HG02970 (cell line): ENCODE results near the gene TMEM63B.
"Not testable (repeated sequence)": the region's sequence is repeated elsewhere in the genome, so short reads cannot be mapped to it uniquely, and the experiment has no call there.

Source experiments
- ATAC-seq: cut with Tn5 transposase; IDR thresholded peaks from one replicate; pipeline ENCODE4 v1.9.1; 2021; ENCODE audit warnings: mild to moderate bottlenecking, moderate library complexity, moderate number of reproducible peaks; ENCODE audit not compliant: unreplicated experiment, low FRiP score

Gene TMEM63B

DNA sequence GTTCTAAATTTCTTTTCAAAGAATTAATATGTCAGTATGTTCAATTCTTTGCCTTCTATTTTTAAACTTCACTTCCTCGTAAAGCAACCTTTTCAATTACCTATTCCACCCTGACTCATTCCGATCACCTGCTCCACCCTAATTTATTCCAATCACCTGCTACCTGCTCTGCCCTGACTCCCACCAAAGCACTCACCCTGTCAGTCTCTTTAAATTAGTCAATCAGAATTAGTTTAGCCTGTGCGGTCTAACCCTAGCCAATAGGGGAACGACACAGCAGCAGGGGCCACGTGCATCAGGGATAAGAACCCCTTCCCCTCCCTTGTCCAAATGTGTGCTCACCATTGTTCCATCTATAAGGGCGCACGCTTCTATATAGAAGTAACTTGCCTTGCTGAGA is 58.0 kb downstream of the TMEM63B start:
- ATAC-seq = not testable (repeated sequence)

DNA sequence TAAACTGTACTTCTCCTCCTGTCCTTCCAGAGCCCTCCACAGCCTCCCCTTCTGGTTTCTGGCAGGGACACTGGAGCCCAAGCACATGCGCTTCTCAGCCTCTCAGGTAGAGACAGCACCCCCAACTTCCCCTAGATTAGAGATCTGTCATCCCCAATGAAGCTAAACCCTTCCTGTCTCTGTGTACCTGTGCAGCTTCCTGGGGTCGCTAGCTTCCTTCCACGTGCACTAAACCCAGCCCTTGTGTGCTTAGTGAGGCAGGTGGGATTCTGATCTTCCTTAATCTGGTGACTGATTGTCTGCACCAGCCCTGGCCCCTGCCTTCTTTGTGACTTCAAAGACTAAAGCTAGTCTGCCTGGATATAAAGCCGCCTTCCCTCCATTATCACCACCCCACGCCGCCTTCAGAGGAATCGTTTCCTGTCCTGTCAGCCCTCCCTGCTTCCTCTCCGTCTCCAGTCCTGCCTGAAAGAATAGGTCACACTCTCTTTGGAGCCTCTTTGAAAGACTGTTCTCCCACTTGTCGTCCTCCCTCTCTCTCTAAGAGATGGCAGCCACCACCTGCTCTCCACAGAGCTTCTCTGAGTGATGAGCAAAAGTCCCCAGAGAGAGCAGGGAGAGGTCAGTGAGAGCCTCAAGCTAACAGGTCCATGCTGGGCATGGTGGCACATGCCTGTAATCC is 58.7 kb downstream of the TMEM63B start:
- ATAC-seq = no peak

DNA sequence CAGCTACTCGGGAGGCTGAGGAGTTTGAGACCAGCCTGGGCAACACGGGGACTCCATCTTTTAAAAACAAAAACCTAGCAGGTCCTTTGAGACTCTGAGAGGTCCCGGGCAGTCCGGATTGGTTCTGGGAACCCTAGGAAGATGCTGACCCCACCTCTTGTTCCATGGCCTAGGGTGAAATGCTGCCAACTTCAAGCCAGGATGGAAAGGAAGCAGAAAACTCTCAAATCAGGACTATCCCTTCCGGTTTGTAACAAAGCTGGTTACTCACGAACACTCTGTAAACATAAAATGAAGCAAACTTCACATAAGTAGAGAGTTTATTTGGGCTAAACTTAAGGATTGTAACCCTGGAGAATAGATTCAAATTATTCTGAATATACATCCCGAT is 59.3 kb downstream of the TMEM63B start:
- no peak for ATAC-seq

DNA sequence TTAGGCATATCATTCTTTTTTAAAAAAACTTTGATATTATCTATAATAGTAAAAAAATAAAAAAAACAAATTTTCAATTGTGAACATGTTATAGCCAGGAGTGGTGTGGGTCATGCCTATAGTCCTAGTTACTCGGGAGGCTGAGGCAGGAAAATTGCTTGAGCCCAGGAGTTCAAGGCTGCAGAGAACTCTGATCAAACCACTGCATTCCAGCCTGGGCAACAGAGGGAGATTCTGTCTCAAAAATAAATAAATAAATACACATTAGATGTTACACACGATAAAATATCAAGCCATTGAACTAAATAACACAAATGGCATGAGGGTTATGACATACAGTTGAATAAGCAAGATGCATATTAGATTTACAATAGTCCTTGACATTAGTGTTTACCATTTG is 61.5 kb downstream of the TMEM63B start:
- no peak for ATAC-seq

DNA sequence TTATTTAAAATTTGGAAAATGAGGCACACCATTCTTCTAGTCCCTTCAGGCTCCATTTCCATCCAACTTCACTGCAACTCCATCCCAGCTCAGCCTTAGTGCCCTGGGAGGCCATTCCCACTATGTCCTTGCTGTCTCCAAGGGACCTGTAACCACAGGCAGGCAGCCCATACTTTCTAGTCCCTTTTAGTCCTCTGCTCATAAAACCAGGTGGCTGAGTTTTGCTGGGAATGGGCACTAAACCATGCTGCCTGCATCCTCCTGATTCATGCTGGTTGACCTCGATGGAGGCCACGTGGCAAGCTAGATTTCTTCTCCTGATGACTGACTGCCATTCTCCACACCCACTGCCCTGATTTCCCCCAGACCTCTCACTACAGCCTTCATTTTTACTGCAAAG is 61.9 kb downstream of the TMEM63B start:
- ATAC-seq = no peak

DNA sequence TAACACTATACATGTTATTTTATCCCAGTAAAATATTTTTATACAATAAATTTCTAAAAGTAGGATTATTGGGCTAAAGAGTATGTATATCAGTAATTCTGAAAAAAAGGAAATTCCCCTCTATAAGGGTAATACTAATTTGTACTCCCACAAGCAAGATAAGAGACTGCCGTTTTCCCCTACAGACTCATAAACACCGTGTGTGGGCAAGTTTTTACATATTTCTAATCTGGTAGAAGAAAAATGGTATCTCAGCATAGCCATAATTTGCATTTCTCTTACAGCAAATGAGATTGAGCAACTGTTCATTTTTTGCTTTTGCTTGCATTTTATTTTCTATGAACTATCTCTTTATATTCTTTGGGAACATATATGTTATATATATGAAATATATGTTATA is 63.4 kb downstream of the TMEM63B start:
- ATAC-seq = no peak

DNA sequence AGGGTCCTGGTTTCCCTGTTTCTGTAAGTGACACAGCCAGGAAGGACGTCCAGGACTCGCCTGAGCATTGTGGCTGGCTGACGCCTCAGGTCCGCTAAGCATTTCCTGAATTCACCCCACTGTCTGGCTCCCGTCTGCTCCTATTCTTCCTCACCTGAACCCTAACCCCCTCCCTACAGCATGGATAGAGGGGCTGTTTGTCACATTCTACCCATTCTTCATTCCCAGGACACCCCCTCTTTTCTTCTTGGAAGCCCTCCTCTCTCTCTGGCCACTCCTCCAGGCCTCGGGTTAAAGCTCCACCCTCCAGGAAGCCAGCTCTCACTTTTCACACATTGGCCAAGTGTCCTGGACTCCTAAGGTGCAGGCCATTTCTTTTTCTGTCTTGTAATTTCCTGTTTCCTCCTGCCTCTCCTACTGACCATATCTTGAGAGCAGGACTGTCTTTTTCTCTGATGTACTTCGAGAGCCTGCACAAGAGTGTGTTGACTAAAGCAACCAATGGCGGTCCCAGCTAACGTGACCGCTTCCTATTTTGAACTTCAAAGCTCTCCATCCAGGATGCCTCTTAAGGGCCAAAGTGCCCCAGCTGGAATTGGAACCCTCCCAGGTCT is 65.2 kb downstream of the TMEM63B start:
- no peak for ATAC-seq

DNA sequence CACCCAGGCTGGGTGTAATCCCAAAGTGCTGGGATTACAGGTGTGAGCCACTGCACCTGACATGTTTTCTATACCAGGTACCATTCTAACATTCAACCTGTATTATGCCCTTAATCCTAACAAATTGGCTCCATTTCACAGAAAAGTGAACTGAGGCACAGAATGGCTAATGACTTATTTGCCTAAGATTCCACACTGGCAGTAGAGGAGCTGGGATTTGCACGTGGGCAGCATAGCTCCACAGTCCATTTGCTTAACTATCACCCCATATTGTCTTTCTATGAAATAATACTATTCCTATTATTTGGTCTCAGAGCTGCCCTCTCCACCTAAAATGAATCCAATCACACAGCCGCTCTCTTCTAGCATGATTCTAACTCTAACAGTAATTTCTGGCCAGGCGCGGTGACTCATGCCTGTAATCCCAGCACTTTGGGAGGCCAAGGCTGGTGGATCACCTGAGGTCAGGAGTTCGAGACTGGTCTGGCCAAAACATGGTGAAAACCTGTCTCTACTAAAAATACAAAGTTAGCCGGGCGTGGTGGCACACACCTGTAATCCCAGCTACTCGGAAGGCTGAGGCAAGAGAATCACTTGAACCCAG is 66.1 kb downstream of the TMEM63B start:
- no peak for ATAC-seq

DNA sequence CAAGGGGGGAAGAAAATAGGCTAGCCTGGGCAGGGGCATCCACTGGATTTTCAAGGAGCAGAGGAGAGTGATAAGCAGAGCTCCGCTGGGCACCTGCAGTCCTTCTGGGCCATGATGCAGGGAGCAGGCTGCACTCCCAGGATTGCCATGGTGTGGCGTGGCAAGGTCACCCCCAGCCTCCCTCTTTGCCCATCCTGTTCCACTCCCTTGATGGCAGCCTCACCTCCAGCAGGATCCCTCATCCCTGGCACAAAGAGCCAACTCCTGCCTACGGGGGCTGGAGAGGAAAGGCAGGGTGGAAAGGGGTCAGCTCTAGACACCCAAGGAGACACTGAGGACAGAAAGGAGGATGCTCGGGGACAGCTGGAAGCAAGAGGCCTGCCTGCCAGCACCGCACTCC is 67.0 kb downstream of the TMEM63B start:
- no peak for ATAC-seq

DNA sequence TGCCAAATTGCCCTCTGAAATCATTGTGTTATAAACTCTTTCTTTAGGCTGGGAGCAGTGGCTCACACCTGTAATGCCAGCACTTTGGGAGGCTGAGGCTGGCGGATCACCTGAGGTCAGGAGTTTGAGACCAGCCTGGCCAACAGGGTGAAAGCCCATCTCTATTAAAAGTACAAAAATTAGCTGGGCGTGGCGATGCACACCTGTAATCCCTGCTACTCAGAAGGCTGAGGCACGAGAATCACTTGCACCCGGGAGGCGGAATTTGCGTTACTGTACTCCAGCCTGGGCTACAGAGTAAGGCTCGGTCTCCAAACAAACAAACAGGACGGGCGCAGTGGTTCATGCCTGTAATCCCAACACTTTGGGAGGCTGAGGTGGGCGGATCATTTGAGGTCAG is 69.0 kb downstream of the TMEM63B start:
- ATAC-seq = not testable (repeated sequence)

DNA sequence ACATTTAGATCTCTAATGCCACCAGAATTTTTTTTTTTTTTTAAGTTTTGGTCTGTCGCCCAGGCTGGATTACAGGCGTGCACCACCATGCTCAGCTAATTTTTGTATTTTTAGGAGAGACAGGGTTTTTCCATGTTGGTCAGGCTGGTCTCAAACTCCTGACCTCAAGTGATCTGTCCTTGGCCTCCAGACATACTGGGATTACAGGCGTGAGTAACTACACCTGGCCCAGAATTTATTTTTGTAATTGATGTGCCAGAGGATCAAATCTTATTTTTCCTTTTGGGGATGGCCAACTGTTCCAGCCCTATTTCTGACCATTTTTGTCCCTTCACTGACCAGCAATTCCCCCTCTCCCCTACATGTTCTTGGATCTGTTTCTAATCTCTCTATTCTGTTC is 71.3 kb downstream of the TMEM63B start:
- ATAC-seq = no peak

DNA sequence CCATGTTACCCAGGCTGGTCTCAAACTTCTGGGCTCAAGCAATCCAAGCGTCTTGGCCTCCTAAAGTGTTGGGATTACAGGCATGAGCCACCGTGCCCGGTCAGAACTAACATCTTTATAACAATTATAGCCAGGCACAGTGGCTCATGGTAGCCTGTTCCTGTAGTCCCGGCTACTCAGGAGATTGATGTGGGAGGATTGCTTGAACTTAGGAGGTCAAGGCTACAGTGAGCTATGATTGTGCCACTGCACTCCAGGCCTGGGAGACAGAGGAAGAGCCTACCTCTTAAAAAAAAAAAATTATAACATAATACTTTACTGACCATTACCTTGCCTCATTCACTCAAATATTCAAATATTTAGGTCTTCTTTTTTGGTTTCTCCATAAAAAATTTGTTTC is 72.5 kb downstream of the TMEM63B start:
- ATAC-seq = no peak

DNA sequence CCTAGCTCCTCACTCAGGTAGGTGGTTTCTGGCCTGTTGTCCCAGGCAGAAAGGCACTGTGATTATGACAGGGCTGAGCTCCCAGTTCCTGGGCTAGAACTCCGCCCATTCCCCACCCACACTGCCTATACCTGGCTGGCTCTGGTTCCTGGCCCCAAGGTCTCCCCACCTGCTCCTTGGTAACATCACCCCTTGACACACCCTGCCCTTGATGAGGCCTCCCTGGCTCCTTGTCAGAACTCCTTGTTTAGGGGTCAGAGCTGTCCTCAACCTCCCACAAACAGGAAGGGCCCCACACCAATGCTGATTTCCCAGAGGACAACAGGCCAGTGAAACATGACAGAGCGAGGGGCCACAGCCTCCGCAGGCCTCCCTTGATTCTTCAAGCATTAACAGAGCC is 73.8 kb downstream of the TMEM63B start:
- ATAC-seq = no peak

DNA sequence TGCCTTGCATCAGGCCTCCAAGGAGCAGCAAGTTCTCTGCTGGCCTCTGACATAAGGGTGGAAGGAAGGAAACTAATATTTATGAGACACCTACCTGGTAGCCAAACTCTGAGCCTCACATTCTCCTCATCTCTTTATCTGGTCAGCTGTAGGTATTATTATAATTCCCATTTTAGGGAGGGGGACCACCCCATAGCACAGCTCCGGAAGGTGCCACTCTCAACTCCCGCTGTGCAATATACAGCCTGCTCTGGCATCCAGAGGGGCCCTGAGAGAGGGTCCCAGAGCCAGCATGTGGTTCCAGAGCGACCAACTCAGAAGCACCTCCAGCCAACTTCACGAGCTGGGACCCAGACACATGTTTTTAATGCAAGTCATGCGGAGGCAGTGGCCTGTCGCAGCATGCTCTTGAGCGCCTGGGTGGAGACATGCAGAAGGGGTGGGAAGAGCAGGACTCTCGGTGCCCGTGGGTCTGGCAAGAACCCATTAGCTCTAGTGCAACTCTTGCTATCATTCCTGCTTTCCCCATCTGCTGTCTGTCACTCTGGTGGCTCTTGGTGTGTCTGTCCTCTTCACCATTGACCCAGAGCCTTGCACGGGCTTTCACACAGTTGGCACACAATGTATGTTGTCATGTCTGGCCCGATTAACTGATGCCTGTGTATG is 74.4 kb downstream of the TMEM63B start:
- no peak for ATAC-seq

DNA sequence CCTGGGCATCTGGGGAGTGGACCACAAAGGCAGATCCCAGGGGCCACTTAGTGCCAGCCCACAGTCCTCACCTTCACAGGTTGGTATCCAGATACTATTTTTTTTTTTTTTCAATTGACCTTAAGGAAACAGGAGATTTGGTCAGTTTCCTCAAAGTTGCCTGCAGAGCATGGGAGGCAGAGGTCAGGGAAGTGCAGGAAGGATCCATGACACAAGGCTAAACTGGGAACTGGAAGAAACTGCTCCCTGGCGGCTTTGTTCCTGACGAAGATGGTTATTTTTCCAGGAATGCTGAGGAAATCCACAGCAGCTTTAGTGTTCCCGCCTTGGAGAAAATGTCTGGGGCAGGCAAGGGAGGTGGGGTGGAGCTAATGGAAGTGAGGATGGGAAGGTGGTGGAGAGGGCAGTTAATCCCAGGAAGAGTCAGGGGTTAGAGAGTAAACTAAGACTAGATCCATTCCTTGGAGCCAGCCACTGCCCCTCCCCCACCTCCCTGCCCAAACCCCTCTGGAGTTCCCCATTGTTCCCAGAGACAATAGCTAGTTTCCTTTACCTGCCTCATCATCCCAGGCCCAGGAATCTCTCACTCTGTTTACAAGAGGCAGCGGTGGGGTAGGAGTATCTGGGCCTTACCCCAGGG is 75.1 kb downstream of the TMEM63B start:
- no peak for ATAC-seq

DNA sequence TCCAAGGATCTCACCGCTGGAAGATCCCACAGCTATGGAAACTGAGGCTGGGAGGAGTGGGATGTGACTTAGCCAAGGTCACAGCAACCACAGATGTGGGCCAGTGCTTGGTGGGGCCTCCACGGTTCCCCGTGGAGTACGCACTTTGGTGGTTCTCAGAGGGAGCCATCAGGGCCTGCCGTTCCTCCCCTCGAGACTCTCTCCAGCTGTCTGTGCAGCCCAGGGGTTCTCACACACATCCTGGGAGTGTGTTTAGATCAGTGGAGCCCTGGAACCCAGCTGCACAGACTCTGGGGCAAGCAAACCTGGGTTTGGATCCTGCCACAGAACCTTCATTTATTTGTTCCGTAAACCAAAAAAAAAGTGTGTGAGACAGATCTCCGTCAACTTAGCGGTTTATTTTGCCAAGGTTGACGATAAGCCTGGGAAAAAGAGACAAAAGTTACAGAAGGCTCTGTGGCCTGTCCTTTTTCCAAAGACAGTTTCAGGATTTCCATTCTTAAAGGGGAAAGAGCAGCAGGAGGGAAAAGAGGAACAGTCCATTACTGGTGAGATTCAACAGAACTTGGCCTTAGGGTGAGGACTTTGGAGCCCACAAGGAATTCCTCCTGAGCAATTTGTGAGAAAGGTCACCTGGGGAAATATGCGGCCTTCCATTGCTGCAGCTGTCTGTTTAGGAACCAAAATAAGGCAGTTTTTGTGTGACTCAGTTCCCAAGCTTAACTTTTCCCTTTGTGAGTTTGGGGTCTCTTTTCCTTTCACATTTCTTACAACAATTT is 75.8 kb downstream of the TMEM63B start:
- ATAC-seq = no peak

DNA sequence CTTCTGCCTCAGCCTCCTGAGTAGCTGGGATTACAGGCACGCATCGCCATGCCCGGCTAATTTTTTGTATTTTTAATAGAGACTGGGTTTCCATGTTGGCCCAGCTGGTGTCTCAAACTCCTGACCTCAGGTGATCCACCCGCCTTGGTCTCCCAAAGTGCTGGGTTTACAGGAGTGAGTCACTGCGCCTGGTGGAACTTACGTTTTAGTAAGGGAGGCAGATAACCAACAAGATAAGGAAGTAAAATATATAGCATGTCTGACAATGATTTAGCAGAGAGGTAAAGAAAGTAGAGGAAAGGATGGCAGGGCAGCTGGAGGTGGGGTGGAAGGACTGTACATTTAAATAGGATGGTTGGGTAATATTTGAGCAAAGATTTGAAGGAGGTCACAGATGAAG is 76.6 kb downstream of the TMEM63B start:
- ATAC-seq = no peak
